GM21515 (cell line): Measurements from ENCODE around the gene KLK12.

Experiments used
- ATAC-seq: cut with Tn5 transposase; IDR thresholded peaks from one replicate; pipeline ENCODE4 v1.9.1; 2021; ENCODE audit not compliant: unreplicated experiment

Gene KLK12

DNA sequence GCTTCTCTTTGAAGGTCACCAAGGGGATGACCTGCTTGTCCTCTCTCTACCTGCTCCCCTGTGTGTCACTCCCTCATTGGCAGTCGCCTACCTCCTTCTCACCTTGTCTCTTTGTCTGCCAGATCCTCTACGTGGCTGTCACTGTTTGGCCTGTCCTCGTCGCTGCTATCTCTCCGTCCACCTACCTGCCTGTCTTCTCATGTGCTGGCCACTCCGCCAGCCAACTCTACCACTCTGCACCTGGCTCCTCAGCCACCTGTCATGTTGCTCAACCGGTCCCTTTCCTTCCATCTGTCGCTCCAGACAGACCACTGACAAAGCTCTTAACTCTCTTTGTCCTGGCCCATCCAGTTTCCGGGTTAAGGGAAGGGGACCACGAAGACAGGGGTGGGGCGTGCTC lies at the start of gene KLK12:
Gene KLK12 (minus strand): TSS at position 299 of the 400 bp plus-strand sequence. CDS start 381 bp downstream, outside the sequence.
- ATAC-seq, result no peak

- ATAC-seq, result no peak
These were observed 49.7 kb upstream of the KLK12 start for GRCh38 chr19:51084505-51084904.

GRCh38 chr19:51083783-51084182 lies 49.0 kb upstream of the KLK12 start:
- ATAC-seq, result no peak

GRCh38 chr19:51083181-51083580 lies 48.4 kb upstream of the KLK12 start:
- ATAC-seq, result no peak

DNA sequence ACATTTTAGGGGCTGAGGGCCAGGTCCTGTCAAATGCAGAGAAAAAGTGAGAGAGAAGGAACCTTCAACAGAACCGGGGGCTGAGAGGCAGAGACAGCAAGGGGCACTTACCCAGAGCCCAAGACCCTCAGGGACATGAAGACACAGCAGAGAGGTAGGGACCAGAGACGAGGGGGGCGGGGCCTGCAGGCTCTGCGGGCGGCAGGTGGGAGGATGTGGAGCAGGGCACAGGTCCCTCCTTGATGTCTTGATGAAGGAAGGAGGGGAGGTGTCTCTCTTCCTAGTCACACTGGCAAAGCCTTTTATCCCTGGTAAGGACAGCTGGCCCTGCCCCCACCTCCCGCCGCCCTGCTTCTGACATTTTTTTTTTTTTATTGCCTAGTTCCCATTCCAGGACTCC lies 47.8 kb upstream of the KLK12 start, which contains the start of gene KLK14:
Gene KLK14 (minus strand): TSS at position 277 of the 400 bp plus-strand sequence. CDS start 273 bp downstream, at position 4.
- ATAC-seq, result no peak

- no peak for ATAC-seq
These were observed 46.7 kb upstream of the KLK12 start for GRCh38 chr19:51081476-51081875.

- no peak for ATAC-seq
These were observed 44.8 kb upstream of the KLK12 start for GRCh38 chr19:51079481-51080110.

- ATAC-seq, result no peak
These were observed 43.9 kb upstream of the KLK12 start for GRCh38 chr19:51078731-51079130.

GRCh38 chr19:51078104-51078503 lies 43.3 kb upstream of the KLK12 start:
- no peak for ATAC-seq

GRCh38 chr19:51076631-51077213 lies 41.9 kb upstream of the KLK12 start:
- no peak for ATAC-seq

GRCh38 chr19:51075998-51076397 lies 41.2 kb upstream of the KLK12 start:
- no peak for ATAC-seq

GRCh38 chr19:51071095-51071405 lies 36.2 kb upstream of the KLK12 start:
- ATAC-seq, result no peak

DNA sequence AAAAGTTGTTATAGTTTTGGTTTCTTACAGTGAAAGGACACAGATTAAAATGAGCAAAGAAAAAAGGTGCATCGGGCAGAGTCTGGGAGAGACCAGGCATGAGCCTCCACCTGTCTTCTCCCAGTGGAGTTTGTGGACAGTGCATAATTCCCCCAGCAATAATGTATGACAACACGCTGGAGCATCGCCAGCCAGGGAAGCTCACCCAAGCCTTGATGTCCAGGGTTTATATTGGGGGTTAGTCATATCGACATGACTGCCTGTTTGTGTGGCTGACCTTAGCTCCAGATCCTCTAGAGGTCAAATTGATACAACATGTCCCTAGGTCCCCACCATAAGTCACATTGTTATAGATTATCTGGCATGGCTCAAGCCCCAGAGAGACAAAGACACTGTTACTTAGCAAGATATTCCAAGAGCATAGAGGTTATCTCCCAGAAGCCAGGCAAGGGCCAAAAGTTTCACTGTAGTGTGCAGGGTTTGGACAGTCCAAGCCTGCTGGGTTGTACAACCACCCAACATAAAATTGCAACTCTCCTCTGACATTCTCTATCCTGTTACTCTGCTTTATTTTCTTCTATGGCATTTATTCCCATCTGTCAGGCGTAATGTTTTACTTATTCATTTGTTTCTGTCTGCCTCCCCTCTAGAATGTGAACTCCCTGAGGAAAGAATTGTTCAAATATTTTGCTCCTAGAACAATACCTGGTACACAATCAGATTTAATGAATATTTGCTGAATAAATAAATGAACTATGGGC lies 35.7 kb upstream of the KLK12 start:
- ATAC-seq, result no peak

DNA sequence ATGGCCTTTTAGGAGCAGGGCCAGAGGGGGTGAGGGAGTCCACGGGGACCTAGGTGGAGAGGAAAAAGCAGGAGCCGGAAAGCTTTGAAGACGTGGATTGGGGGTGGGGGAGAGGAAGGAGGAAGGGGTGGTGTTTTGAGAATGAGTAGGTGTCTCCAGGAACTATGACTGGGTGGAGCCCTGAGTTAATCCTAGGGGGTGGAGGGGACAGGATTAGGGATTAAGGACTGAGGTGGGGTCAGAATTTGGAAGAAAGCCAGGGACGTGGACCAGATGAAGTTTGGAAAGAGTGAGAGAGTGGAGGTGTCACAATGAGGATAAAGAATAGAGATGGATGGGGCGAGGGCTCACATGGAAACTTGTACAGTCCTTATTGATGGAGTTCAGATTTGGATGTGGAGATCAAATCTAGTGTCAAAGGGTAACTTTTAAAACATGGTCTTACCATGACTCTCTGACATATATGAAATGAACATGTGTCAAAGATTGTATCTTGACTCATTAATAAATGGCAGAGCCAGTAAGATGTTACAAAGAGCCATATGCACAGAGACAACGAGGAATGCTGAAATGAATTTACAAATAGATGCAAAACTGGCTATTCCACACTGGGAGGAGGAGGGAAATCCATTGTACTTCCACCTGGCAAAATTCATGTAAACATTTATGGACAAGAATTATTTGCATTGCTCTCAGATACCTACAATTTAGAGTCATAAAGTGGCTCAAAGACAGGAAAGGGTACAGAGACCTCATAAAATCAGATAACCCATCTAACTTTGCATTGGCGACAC lies 31.8 kb upstream of the KLK12 start:
- no peak for ATAC-seq

DNA sequence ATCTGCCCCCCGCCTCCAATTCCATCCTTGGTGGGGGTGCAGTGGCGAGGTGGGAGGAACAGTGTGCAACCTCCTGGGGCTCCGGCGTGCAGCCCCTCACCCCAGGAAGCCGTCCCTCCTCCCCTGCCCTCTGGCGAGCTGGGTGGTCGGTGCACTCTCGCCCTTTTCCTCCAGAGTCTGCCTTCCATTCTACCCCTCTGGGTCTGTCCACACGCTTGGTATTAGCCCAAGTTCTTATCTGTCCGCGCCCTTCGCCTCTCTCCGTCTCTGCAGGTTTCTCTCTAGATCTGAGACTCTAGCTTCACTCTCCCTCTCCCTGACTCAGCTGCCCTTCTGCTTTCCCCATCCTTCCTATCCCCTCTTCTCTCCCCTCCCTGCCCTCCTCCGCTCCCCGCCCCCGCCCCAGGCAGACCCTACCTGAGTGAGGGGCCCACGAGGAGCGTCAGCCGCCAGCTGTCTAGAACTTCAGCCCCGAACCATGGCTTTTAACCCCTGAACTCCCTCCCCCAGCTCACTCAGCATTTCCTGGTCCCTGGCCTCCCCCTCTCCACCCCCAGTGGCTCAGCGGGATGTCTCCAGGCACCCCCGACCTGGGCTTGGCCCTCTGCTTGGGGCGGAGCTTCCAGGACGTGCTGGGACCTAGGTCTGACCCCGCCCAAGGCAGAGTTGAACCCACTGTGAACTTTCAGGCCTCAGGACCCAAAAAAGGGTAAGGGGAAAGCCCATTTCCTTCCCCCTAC lies 30.6 kb upstream of the KLK12 start:
- ATAC-seq, result no peak

DNA sequence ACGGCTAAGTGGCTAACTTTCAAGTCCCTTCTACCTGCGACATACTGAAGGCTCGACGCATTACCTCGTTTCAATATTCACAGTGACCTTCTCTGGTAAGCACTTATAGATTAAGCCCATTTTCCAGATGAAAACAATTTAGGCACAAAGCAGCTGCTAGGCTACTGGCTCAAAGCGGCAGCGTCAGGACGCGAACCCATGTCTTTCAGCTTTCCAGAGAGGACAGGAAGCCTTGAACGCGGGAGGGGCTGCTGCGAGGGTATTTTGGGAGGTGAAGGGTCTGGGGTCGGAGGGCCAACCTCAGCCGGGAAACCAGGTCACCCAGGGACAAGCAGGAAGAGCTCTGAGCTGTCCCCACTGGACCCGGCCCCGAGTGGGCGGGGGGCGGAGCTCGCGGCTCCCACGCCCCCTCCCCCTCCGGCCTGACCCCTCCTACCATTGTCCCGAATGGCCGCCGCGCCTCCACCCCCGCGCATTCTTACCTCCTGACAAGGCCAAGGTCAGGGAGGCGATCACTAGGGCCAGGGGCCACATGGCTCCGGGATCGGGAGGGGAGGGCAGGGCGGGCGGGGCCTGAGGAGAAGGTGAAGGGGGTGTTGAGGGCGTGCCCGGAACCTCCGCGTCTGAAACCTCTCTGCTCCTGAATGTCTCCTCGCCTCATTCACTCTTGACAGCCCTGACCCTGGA lies 29.9 kb upstream of the KLK12 start, which contains the start of gene KLK13:
Gene KLK13 (minus strand): TSS at position 559 of the 687 bp plus-strand sequence. CDS start 25 bp downstream, at position 534.
- ATAC-seq, result no peak

DNA sequence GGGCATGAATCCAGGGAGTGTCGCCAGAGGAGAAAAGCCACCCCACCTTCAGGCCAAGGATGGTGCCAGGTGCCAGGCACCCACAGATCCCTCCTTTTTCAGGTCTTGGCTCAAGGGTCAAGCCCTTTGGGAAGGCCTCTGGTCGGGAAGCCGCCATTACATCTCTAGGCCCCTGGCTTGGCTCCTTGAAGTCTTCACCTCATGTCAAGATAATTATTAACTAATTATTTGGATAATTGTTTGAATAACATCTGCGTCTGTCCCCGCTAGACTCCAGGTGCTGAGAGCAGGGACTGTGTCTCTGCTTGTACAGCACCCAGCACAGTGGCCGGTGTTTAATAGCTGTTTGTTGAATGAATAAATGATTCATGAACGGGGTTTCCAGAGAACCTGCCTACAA lies 28.9 kb upstream of the KLK12 start:
- ATAC-seq, result no peak

- no peak for ATAC-seq
These were observed 26.2 kb upstream of the KLK12 start for GRCh38 chr19:51060973-51061372.

DNA sequence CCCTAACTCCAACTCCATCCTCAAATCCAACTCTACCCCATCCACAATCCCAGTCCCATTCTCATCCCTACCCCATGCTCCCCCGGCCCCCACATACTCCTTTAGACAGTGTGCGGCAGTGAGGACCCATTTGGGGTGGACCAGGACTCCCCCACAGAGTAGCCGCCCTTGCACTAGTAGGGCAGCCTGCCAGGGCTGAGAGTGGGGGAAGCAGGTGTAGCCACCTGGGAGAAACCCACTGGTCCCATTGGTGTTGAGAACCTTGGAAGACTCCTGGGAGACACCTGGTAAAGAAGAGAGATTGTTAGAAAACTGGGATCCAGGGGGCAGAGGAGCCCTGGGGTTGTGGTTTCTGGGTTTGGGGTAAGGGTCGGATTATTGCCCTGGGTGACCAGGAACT lies 25.5 kb upstream of the KLK12 start:
- no peak for ATAC-seq

DNA sequence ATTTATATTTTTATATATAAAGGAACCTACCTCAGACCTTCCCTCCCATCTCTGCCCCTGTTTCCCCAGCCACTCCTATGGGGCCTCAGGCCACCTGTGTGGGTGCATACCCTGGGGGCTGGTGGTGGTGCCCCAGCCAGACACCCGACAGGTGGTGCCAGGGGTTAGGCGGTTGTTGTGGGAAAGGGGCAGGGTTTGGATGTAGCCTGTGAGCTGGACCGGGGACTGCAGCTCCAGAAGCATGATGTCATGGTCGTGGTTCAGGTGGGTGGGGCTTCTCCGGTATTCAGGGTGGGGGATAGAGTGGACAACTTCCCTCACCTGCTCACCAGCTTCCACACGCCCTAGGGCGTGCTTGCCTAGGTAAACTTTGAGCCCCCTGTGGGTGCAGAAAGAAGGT lies 24.9 kb upstream of the KLK12 start:
- ATAC-seq, result no peak
